OCI-LY1 (cell line): Measurements from ENCODE around the gene SPATA20.

ENCODE experiments used
- H2AFZ ChIP-seq: fragments of 200-600 bp; sonication (generic), shearing (Covaris generic); 2 replicates; pipeline ENCODE4 v1.6.0; 2014; ENCODE audit warnings: antibody characterized with exemption, mild to moderate bottlenecking, low read length
- H3F3A ChIP-seq: fragments of 200-600 bp; sonication (generic), shearing (Covaris generic); 2 replicates; pipeline ENCODE4 v1.6.0; 2014; ENCODE audit warnings: mild to moderate bottlenecking, antibody characterized with exemption, low read length, moderate library complexity; ENCODE audit not compliant: insufficient read depth
- H3K27ac ChIP-seq: fragments of 200-600 bp; sonication (generic); 2 replicates; pipeline ENCODE4 v1.5.1; 2014; ENCODE audit warnings: low read length, mixed run types, mild to moderate bottlenecking, low read depth; ENCODE audit not compliant: poor library complexity, severe bottlenecking
- H3K27me3 ChIP-seq: fragments of 200-600 bp; sonication (generic); 2 replicates; pipeline ENCODE4 v1.6.0; 2014; ENCODE audit warnings: antibody characterized with exemption, mild to moderate bottlenecking, low read length, moderate library complexity; ENCODE audit not compliant: insufficient read depth
- H3K36me3 ChIP-seq: fragments of 200-600 bp; sonication (generic); 2 replicates; pipeline ENCODE4 v1.6.1; 2014; ENCODE audit warnings: mild to moderate bottlenecking, antibody characterized with exemption, low read length, moderate library complexity, mixed read lengths; ENCODE audit not compliant: insufficient read depth
- H3K4me1 ChIP-seq: fragments of 200-600 bp; sonication (generic); 2 replicates; pipeline ENCODE4 v1.5.1; 2014; ENCODE audit warnings: mild to moderate bottlenecking, low read length, moderate library complexity; ENCODE audit not compliant: insufficient read depth, severe bottlenecking
- H3K4me2 ChIP-seq: fragments of 200-600 bp; sonication (generic), shearing (Covaris generic); 2 replicates; pipeline ENCODE4 v1.6.1; 2014; ENCODE audit warnings: low read length
- H3K4me3 ChIP-seq: fragments of 200-600 bp; sonication (generic); 2 replicates; pipeline ENCODE4 v1.5.1; 2014; ENCODE audit warnings: low read length, low read depth, mild to moderate bottlenecking, mixed read lengths; ENCODE audit not compliant: poor library complexity, severe bottlenecking
- H3K79me2 ChIP-seq: fragments of 200-600 bp; shearing (Covaris generic); 2 replicates; pipeline ENCODE4 v1.6.1; 2016; ENCODE audit warnings: mixed run types, low read length, mixed read lengths; ENCODE audit not compliant: insufficient read depth
- H3K9ac ChIP-seq: fragments of 200-600 bp; sonication (generic), shearing (Covaris generic); 2 replicates; pipeline ENCODE4 v1.6.1; 2014; ENCODE audit warnings: mild to moderate bottlenecking, low read length, mixed read lengths
- H3K9me2 ChIP-seq: fragments of 200-600 bp; sonication (generic), shearing (Covaris generic); 2 replicates; pipeline ENCODE4 v1.6.1; 2014; ENCODE audit warnings: low read depth, mild to moderate bottlenecking, low read length, mixed read lengths
- H3K9me3 ChIP-seq: fragments of 200-600 bp; shearing (Covaris generic); 2 replicates; pipeline ENCODE4 v1.6.1; 2014; ENCODE audit warnings: low read length, mixed read lengths
- H4K20me1 ChIP-seq: fragments of 200-600 bp; sonication (generic), shearing (Covaris generic); 2 replicates; pipeline ENCODE4 v1.6.0; 2016; ENCODE audit warnings: mild to moderate bottlenecking, low read length; ENCODE audit not compliant: insufficient read depth
- CTCF ChIP-seq: fragments of 200-600 bp; sonication (generic), shearing (Covaris generic); IDR thresholded peaks from 2 replicates; pipeline ENCODE4 v1.5.1; 2017; ENCODE audit warnings: mild to moderate bottlenecking, antibody characterized with exemption, low read length, moderate library complexity, mixed read lengths
- EZH2 ChIP-seq: fragments of 200-600 bp; sonication (generic), shearing (Covaris generic); IDR thresholded peaks from 2 replicates; pipeline ENCODE4 v1.8.0; 2017; ENCODE audit warnings: borderline replicate concordance, mixed run types, mild to moderate bottlenecking, antibody characterized with exemption, low read length, moderate library complexity, mixed read lengths

SPATA20 gene

DNA sequence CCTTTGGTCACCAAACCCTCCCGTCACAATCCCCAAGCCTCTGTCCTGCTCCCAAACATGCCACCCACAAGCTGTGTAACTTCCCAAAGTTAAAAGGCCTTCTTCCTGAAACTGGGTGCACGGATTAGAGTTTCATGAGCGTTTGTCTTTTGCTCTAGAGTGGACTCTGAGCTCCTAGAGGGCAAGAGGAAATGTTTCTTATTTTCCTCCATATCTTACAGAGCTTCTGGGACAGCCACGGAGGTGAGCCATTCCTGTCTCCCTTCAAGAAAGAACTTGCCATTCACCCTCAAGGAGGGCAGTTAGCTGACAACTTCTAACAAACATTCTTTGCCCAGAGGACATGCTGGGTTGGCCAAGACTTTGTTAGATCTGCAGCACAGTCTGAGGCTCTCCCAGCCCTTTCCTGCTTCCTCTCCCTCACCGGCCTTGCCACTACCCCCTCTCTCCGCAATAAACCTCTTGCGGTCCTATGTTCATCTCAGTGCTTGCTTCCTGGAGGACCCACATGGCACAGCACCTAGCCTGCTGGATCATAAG is 41.3 kb upstream of the SPATA20 start:
- H3K9me3 ChIP-seq = no peaks in the 10 kb centered on the region
- H3K4me3 ChIP-seq = no peak overlapping the region
- no peak overlapping the region for H3K27ac ChIP-seq
- H3K4me2 ChIP-seq = no peak overlapping the region
- H3K9me2 ChIP-seq = no peaks in the 10 kb centered on the region
- TF ChIP-seq EZH2 (no peak), CTCF (no peak)
- peaks cover 5% of the 10 kb centered on the region; the same call in 1 of the 2 replicates for H3K27me3 ChIP-seq
- H3K79me2 ChIP-seq = no peaks in the 10 kb centered on the region
- H3K36me3 ChIP-seq = no peaks in the 10 kb centered on the region
- H3F3A ChIP-seq = no peaks in the 10 kb centered on the region
- H2AFZ ChIP-seq = no peak overlapping the region
- H4K20me1 ChIP-seq = no peaks in the 10 kb centered on the region
- H3K4me1 ChIP-seq = peaks cover 7% of the 10 kb centered on the region
- H3K9ac ChIP-seq = no peak overlapping the region

DNA sequence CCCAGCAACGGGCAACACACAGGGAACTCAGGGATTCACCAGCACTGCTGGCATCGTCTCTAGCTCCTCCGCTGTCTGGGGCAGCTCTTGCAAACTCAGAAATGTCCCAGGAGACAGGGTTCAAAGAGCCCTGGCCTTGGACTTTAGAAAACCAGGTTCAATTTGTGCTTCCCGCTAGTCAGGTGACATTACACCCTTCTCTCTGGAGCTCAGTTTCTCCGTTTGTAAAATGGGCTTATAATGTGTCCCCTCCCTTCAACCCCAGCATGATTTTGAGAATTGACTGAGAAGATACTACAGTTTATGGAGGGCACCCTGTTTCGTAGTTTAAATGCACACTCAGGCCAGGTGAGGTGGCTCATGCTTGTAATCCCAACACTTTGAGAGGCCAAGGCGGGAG is 40.7 kb upstream of the SPATA20 start:
- Histone ChIP-seq H3K9me2 (no peaks in the 10 kb centered on the region), H3K79me2 (no peaks in the 10 kb centered on the region), H3K36me3 (no peaks in the 10 kb centered on the region), H3K4me2 (no peak overlapping the region), H3K4me3 (no peak overlapping the region), H4K20me1 (no peaks in the 10 kb centered on the region), H3K9me3 (no peaks in the 10 kb centered on the region), H3K27ac (no peak overlapping the region), H3F3A (no peaks in the 10 kb centered on the region), H3K9ac (no peak overlapping the region), H3K4me1 (peaks cover 7% of the 10 kb centered on the region), H3K27me3 (peaks cover 5% of the 10 kb centered on the region; the same call in 1 of the 2 replicates), H2AFZ (no peak overlapping the region)
- TF ChIP-seq EZH2 (no peak), CTCF (no peak)

- Histone ChIP-seq H3K9ac (peak within 1 kb of the TSS; percentile 24), H3K79me2 (no peaks in the 10 kb centered on the region), H3K27me3 (peaks cover 10% of the 10 kb centered on the region; the same call in 1 of the 2 replicates), H3F3A (no peaks in the 10 kb centered on the region), H3K9me2 (no peaks in the 10 kb centered on the region), H2AFZ (peak within 1 kb of the TSS; percentile 96; the same call in 1 of the 2 replicates), H3K4me2 (peak within 1 kb of the TSS; percentile 63), H4K20me1 (no peaks in the 10 kb centered on the region), H3K9me3 (no peaks in the 10 kb centered on the region), H3K27ac (no peak within 1 kb of the TSS), H3K4me3 (peak within 1 kb of the TSS; percentile 54), H3K4me1 (peaks cover 7% of the 10 kb centered on the region), H3K36me3 (no peaks in the 10 kb centered on the region)
- TF ChIP-seq CTCF = peak; percentile 27; the same call in 1 of the 2 replicates
- no peak for TF ChIP-seq EZH2
Observed at GRCh38 chr17:50507871-50508572, 39.0 kb upstream of the SPATA20 start, which contains the start of gene MYCBPAP. MYCBPAP (plus strand) TSS chr17:50508439; CDS start chr17:50508675, 236 bp downstream.
